H1 (cell line): ENCODE data around the gene NXT1. TPM values are rescaled to one million over a fixed set of nuclear protein-coding genes. Genes with fewer than 3 reads are reported as not detected.

Experiments
- CTCF ChIA-PET: fragments of 300-600 bp; sonication (Branson Sonifier 250); formaldehyde crosslinking; loops from one replicate; lab custom pipeline; 2021; ENCODE audit not compliant: partially characterized antibody; lab: Charles Lee
- POLR2A ChIA-PET: fragments of 300-600 bp; sonication (Branson Sonifier 250); formaldehyde crosslinking; loops from one replicate; lab custom pipeline; 2021; ENCODE audit warnings: inconsistent platforms; ENCODE audit not compliant: partially characterized antibody; lab: Charles Lee
- DNase-seq, 2 experiments: peaks; one replicate each; pipeline versions ENCODE4 v3.0.0 to v3.0.0-alpha.2; 2010 to 2022; ENCODE audit warnings: low spot score in 2 of 2, low read depth in 1 of 2, mixed read lengths in 1 of 2
- FAIRE-seq: peaks from 2 replicates; lab custom pipeline; 2011; peaks lifted over from hg19 to GRCh38; lab: Jason Lieb, UNC
- H2AFZ ChIP-seq: 2 replicates; pipeline ENCODE4 v1.8.1; 2012; ENCODE audit warnings: low read length, inconsistent platforms
- H2AK5ac ChIP-seq: 2 replicates; pipeline ENCODE4 v1.6.1; 2013; ENCODE audit warnings: low read depth, low read length
- H2BK120ac ChIP-seq: replicated peaks from 2 replicates; pipeline ENCODE3; 2013; ENCODE audit warnings: low read depth, low read length, inconsistent platforms
- H2BK12ac ChIP-seq: 2 replicates; pipeline ENCODE4 v1.6.1; 2013; ENCODE audit warnings: low read depth, low read length
- H2BK15ac ChIP-seq: 2 replicates; pipeline ENCODE4 v1.6.1; 2013; ENCODE audit warnings: low read length
- H2BK20ac ChIP-seq: 2 replicates; pipeline ENCODE4 v1.6.1; 2013; ENCODE audit warnings: low read length
- H2BK5ac ChIP-seq: 2 replicates; pipeline ENCODE4 v1.6.1; 2013; ENCODE audit warnings: low read depth, low read length
- H3K14ac ChIP-seq: 2 replicates; pipeline ENCODE4 v1.6.1; 2013; ENCODE audit warnings: inconsistent platforms; ENCODE audit not compliant: insufficient read length
- H3K18ac ChIP-seq: 2 replicates; pipeline ENCODE4 v1.6.1; 2013; ENCODE audit warnings: low read length; ENCODE audit errors: extremely low read depth
- H3K23ac ChIP-seq: 2 replicates; pipeline ENCODE4 v1.6.1; 2013; ENCODE audit warnings: inconsistent platforms; ENCODE audit not compliant: insufficient read length
- H3K23me2 ChIP-seq: 2 replicates; pipeline ENCODE4 v1.6.1; 2013; ENCODE audit warnings: low read depth, low read length
- H3K27ac ChIP-seq: 2 replicates; pipeline ENCODE4 v1.6.1; 2011; ENCODE audit warnings: low read depth, low read length, inconsistent platforms
- H3K27me3 ChIP-seq, 4 experiments: replicated peaks in 1 of 4; 1 replicate in 1 of 4; 2 replicates in 3 of 4; pipeline versions ENCODE4 v1.6.1 to v1.8.1; 2011 to 2013; ENCODE audit warnings: low read length in 3 of 4, mild to moderate bottlenecking in 3 of 4, inconsistent platforms in 2 of 4, mixed read lengths in 2 of 4, moderate library complexity in 1 of 4; ENCODE audit not compliant: control insufficient read depth in 3 of 4, insufficient read depth in 3 of 4; ENCODE audit errors: extremely low read depth in 1 of 4
- H3K36me3 ChIP-seq, 4 experiments: 2 replicates each; pipeline versions ENCODE4 v1.6.1 to v1.8.1; 2011 to 2013; ENCODE audit warnings: mild to moderate bottlenecking in 4 of 4, low read length in 3 of 4, moderate library complexity in 2 of 4, control low read depth in 1 of 4, inconsistent platforms in 1 of 4; ENCODE audit not compliant: insufficient read depth in 4 of 4, control insufficient read depth in 2 of 4
- H3K4ac ChIP-seq: replicated peaks from 2 replicates; pipeline ENCODE3; 2013; ENCODE audit warnings: low read length, low read depth, mixed read lengths, inconsistent platforms; ENCODE audit not compliant: insufficient read length
- H3K4me1 ChIP-seq, 4 experiments: replicated peaks in 1 of 4; 1 replicate in 1 of 4; 2 replicates in 3 of 4; pipeline versions ENCODE4 v1.6.1 to v1.8.1; 2011 to 2013; ENCODE audit warnings: low read length in 3 of 4, inconsistent platforms in 2 of 4, mixed read lengths in 1 of 4; ENCODE audit not compliant: insufficient read depth in 4 of 4, control insufficient read depth in 3 of 4
- H3K4me2 ChIP-seq, 2 experiments: 2 replicates each; pipeline versions ENCODE4 v1.6.1 to v1.8.1; 2011 to 2013; ENCODE audit warnings: low read depth in 2 of 2, low read length in 2 of 2, control low read depth in 1 of 2, inconsistent platforms in 1 of 2, mild to moderate bottlenecking in 1 of 2; ENCODE audit not compliant: insufficient read depth in 1 of 2
- H3K4me3 ChIP-seq, 4 experiments: fragments of 200-600, 300-600 bp in 1 of 4; sonication (generic), shearing (Covaris generic), sonication (Bioruptor Twin) in 1 of 4; 2 replicates each; pipeline versions ENCODE4 v1.5.1 to v1.8.1; 2011 to 2016; ENCODE audit warnings: low read length in 4 of 4, low read depth in 3 of 4, control low read depth in 2 of 4, inconsistent platforms in 2 of 4, mild to moderate bottlenecking in 2 of 4, mixed read lengths in 1 of 4, moderate library complexity in 1 of 4; ENCODE audit not compliant: insufficient read depth in 2 of 4; ENCODE audit errors: extremely low read depth in 1 of 4
- H3K56ac ChIP-seq: replicated peaks from 2 replicates; pipeline ENCODE3; 2013; ENCODE audit warnings: low read depth, mild to moderate bottlenecking, mixed read lengths, low read length, inconsistent platforms; ENCODE audit not compliant: insufficient read length
- H3K79me1 ChIP-seq: 2 replicates; pipeline ENCODE4 v1.6.1; 2013; ENCODE audit warnings: low read depth, low read length, control low read depth
- H3K79me2 ChIP-seq, 2 experiments: 2 replicates each; pipeline versions ENCODE4 v1.6.1 to v1.8.1; 2012 to 2013; ENCODE audit warnings: low read length in 2 of 2, mild to moderate bottlenecking in 2 of 2, inconsistent platforms in 1 of 2; ENCODE audit not compliant: insufficient read depth in 2 of 2, control insufficient read depth in 1 of 2
- H3K9ac ChIP-seq, 4 experiments: replicated peaks in 1 of 4; 1 replicate in 1 of 4; 2 replicates in 3 of 4; pipeline versions ENCODE4 v1.6.1 to v1.8.1; 2011 to 2013; ENCODE audit warnings: low read depth in 3 of 4, low read length in 3 of 4, control low read depth in 2 of 4, mild to moderate bottlenecking in 2 of 4, moderate library complexity in 2 of 4, inconsistent platforms in 1 of 4; ENCODE audit errors: extremely low read depth in 1 of 4
- H3K9me3 ChIP-seq, 2 experiments: 2 replicates each; pipeline versions ENCODE4 v1.6.1 to v1.8.1; 2012 to 2013; ENCODE audit warnings: mild to moderate bottlenecking in 2 of 2, moderate library complexity in 2 of 2, control low read depth in 1 of 2, inconsistent platforms in 1 of 2, low read depth in 1 of 2, low read length in 1 of 2, mixed read lengths in 1 of 2; ENCODE audit not compliant: insufficient read depth in 2 of 2
- H4K20me1 ChIP-seq, 2 experiments: replicated peaks in 1 of 2; 2 replicates each; pipeline versions ENCODE3 to v1.8.1; 2011 to 2013; ENCODE audit warnings: inconsistent platforms in 2 of 2, low read length in 2 of 2, mild to moderate bottlenecking in 1 of 2; ENCODE audit not compliant: insufficient read depth in 2 of 2, control insufficient read depth in 1 of 2
- H4K5ac ChIP-seq: 2 replicates; pipeline ENCODE4 v1.6.1; 2013; ENCODE audit warnings: low read length, low read depth, mixed read lengths, inconsistent platforms; ENCODE audit not compliant: insufficient read length
- H4K8ac ChIP-seq: 2 replicates; pipeline ENCODE4 v1.8.0; 2013; ENCODE audit warnings: mild to moderate bottlenecking, moderate library complexity, low read length, inconsistent platforms; ENCODE audit not compliant: insufficient read depth; ENCODE audit errors: extremely low read depth
- H4K91ac ChIP-seq: replicated peaks from 2 replicates; pipeline ENCODE3; 2013; ENCODE audit warnings: low read length, mixed read lengths, inconsistent platforms; ENCODE audit not compliant: insufficient read length
- ATF2 ChIP-seq: IDR thresholded peaks from 2 replicates; pipeline ENCODE4 v1.6.1; 2012; ENCODE audit warnings: low read length, inconsistent platforms
- BCL11A ChIP-seq, 2 experiments: IDR thresholded peaks; one replicate each; pipeline ENCODE4 v1.6.1; 2011; ENCODE audit warnings: low read depth in 2 of 2, low read length in 2 of 2, mild to moderate bottlenecking in 2 of 2
- CEBPB ChIP-seq: IDR thresholded peaks from 2 replicates; pipeline ENCODE4 v1.6.1; 2012; ENCODE audit warnings: low read depth, low read length
- EP300 ChIP-seq, 2 experiments: IDR thresholded peaks; 1 replicate in 1 of 2; 2 replicates in 1 of 2; pipeline ENCODE4 v1.6.1; 2011 to 2012; ENCODE audit warnings: low read depth in 2 of 2, low read length in 2 of 2, mild to moderate bottlenecking in 2 of 2, borderline replicate concordance in 1 of 2, inconsistent platforms in 1 of 2, moderate library complexity in 1 of 2
- KDM1A ChIP-seq: fragments of 200-600, 300-600 bp; sonication (generic); IDR thresholded peaks from 2 replicates; pipeline ENCODE4 v1.7.1; 2016; ENCODE audit warnings: mild to moderate bottlenecking, low read length, borderline replicate concordance
- MAFK ChIP-seq: IDR thresholded peaks from 2 replicates; pipeline ENCODE4 v1.6.1; 2012; ENCODE audit warnings: low read depth, mild to moderate bottlenecking, improper control_type of control experiment, low read length
- NRF1 ChIP-seq: IDR thresholded peaks from 2 replicates; pipeline ENCODE4 v1.6.1; 2011; ENCODE audit warnings: mild to moderate bottlenecking, low read depth, low read length, improper control_type of control experiment
- TAF7 ChIP-seq: optimal IDR thresholded peaks from 2 replicates; pipeline ENCODE3; 2011; ENCODE audit warnings: low read depth, mild to moderate bottlenecking, inconsistent platforms, low read length, moderate library complexity, borderline replicate concordance
- WGBS, 2 experiments: shearing (Covaris generic) in 1 of 2; methylation state at CpG; one replicate each; pipeline versions ENCODE4 v1.1.6 to v1.1.7; 2013 to 2015; ENCODE audit warnings: low lambda C conversion rate in 2 of 2, mixed read lengths in 2 of 2, inconsistent platforms in 1 of 2, low coverage in 1 of 2, missing lambda C conversion rate in 1 of 2; ENCODE audit not compliant: insufficient replicate concordance in 2 of 2, insufficient coverage in 1 of 2, insufficient read length in 1 of 2; ENCODE audit errors: extremely low coverage in 1 of 2, missing lambda C conversion rate in 1 of 2; 5-methylcytosine and 5-hydroxymethylcytosine counted together
- polyA plus RNA-seq, 7 experiments: library from polyadenylated mRNA; depleted of rRNA in 3 of 7; stranded (reverse) in 5 of 7; unstranded in 2 of 7; fragments of >200 nt in 5 of 7; fragments of 200-250 nt in 2 of 7; gene quantifications; 1 replicate in 5 of 7; 2 replicates in 1 of 7; 4 replicates in 1 of 7; pipeline versions ENCODE4 v1.2.1 to v1.2.3, GENCODE V29; 2011 to 2013; ENCODE audit warnings: missing spikeins in 2 of 7, mixed read lengths in 2 of 7
- total RNA-seq: library from RNA; stranded (reverse); fragmentation: NEBNext Ultra II Directional; extraction: Animal tissue kit (Norgen Biotek cat#: 25700); gene quantifications from 2 replicates; pipeline ENCODE4 v1.2.1, GENCODE V29; 2021
- TF ChIP-seq, protein P1 (sequence below): IDR thresholded peaks from 2 replicates; pipeline ENCODE4 v1.6.1; 2012; ENCODE audit warnings: inconsistent platforms

The NXT1 gene
- total and polyA plus RNA-seq, 2 of the 8 experiments (the other 6 are each of a cell fraction or from before 2014, with no cell fraction given) = 23.1 to 26.5 TPM

GRCh38 chr20:23393996-23394775 lies 43.6 kb downstream of the NXT1 start:
- Histone ChIP-seq H3K4ac (no peak overlapping the region), H3K9ac (no peak overlapping the region), H3K56ac (no peak overlapping the region), H3K9me3 (no peaks in the 10 kb centered on the region), H3K27me3 (no peaks in the 10 kb centered on the region), H2BK15ac (no peak overlapping the region), H4K5ac (no peak overlapping the region), H3K27ac (no peak overlapping the region), H3K23me2 (no peaks in the 10 kb centered on the region), H2BK5ac (no peak overlapping the region), H4K91ac (no peak overlapping the region), H2AFZ (no peak overlapping the region), H3K36me3 (peaks cover 0 to 28% (median 17%) of the 10 kb centered on the region in 4 experiments; a peak in 7 of 8 replicates), H4K20me1 (no peaks in the 10 kb centered on the region), H4K8ac (no peak overlapping the region), H3K4me3 (no peak overlapping the region), H2BK20ac (no peak overlapping the region), H3K79me2 (peaks cover 0 to 21% of the 10 kb centered on the region in 2 experiments; a peak in 3 of 4 replicates), H3K23ac (no peak overlapping the region), H2BK120ac (no peak overlapping the region), H2AK5ac (no peak overlapping the region), H2BK12ac (no peak overlapping the region), H3K79me1 (peaks cover 6% of the 10 kb centered on the region), H3K14ac (no peak overlapping the region), H3K4me1 (peaks cover 0 to 14% (median 10%) of the 10 kb centered on the region in 4 experiments; a peak in 6 of 7 replicates), H3K18ac (no peak overlapping the region), H3K4me2 (no peak overlapping the region)
- CTCF ChIA-PET = interaction anchor here (0.6 to 1.7 kb wide), 2 partner anchors 10 to 20 kb away, joined by 3 read pairs; no protein-coding TSS in a partner anchor
- DNase-seq (no peak), FAIRE-seq (no peak)
- POLR2A ChIA-PET = interaction anchor here (0.6 kb wide), 1 partner anchor 26 kb away, joined by 6 read pairs; no protein-coding TSS in a partner anchor
- WGBS, 2 experiments = 94% methylated on average over 4 of the region's 4 CpGs; no CpG with 5 or more reads in 1 of the 2 experiments
- TF ChIP-seq NRF1 = no peak
- no peak for TF ChIP-seq MAFK
- no peak; the same call in 1 of the 2 replicates for TF ChIP-seq CEBPB
- TF ChIP-seq, protein P1, sequence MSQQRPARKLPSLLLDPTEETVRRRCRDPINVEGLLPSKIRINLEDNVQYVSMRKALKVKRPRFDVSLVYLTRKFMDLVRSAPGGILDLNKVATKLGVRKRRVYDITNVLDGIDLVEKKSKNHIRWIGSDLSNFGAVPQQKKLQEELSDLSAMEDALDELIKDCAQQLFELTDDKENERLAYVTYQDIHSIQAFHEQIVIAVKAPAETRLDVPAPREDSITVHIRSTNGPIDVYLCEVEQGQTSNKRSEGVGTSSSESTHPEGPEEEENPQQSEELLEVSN = no peak
- TF ChIP-seq EP300 (IDR thresholded peaks at IDR 0.05; ENCODE audit: borderline replicate concordance in 1 of 2, low read depth in 2 of 2, low read length in 2 of 2) = no peak
- TF ChIP-seq BCL11A (IDR thresholded peaks at IDR 0.05; ENCODE audit: low read depth in 2 of 2, low read length in 2 of 2) = no peak
- no peak for TF ChIP-seq TAF7
- no peak for TF ChIP-seq ATF2
- TF ChIP-seq KDM1A = no peak
